ENCODE measurements around the gene CACNA1B.

DNA sequence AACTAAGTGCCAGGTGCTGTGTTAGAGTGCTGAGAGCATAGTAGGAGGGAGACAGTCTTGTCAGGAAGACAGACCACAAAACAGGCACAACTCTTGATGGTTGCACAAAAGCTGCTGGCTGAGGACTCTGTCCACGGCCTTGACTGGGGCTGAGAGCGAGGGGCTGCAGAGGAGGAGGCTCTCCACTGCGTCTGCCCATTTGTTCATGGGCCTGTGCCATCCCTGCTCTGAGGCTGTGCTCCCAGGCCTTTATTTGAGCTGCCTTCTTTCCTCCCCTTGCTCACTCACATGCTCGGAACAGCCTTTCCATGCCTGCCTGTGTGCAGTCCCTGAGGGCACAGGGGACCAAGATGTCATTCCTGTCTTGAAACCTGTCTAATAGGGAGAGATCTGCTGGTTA lies 147.8 kb downstream of the CACNA1B start:
- TF ChIP-seq, protein P1, sequence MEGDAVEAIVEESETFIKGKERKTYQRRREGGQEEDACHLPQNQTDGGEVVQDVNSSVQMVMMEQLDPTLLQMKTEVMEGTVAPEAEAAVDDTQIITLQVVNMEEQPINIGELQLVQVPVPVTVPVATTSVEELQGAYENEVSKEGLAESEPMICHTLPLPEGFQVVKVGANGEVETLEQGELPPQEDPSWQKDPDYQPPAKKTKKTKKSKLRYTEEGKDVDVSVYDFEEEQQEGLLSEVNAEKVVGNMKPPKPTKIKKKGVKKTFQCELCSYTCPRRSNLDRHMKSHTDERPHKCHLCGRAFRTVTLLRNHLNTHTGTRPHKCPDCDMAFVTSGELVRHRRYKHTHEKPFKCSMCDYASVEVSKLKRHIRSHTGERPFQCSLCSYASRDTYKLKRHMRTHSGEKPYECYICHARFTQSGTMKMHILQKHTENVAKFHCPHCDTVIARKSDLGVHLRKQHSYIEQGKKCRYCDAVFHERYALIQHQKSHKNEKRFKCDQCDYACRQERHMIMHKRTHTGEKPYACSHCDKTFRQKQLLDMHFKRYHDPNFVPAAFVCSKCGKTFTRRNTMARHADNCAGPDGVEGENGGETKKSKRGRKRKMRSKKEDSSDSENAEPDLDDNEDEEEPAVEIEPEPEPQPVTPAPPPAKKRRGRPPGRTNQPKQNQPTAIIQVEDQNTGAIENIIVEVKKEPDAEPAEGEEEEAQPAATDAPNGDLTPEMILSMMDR (IDR thresholded peaks at IDR 0.05) = no peak
- no peak for TF ChIP-seq FOXJ3 (CRISPR knock-in tag; IDR thresholded peaks at IDR 0.05)
- no peak for TF ChIP-seq TAF1 (IDR thresholded peaks at IDR 0.05; ENCODE audit: borderline replicate concordance, low read depth, low read length)
- TF ChIP-seq, protein P2, sequence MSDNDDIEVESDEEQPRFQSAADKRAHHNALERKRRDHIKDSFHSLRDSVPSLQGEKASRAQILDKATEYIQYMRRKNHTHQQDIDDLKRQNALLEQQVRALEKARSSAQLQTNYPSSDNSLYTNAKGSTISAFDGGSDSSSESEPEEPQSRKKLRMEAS (IDR thresholded peaks at IDR 0.05; ENCODE audit: low read depth) = no peak
- no peak for TF ChIP-seq POLR2AphosphoS5 (IDR thresholded peaks at IDR 0.05; ENCODE audit: low read depth, low read length)
- no peak for TF ChIP-seq YY1 (IDR thresholded peaks at IDR 0.05; ENCODE audit: low read depth)
- no peak for TF ChIP-seq JUND (IDR thresholded peaks at IDR 0.05)
- no peak for TF ChIP-seq SIN3A (IDR thresholded peaks at IDR 0.05; ENCODE audit: borderline replicate concordance, low read depth, low read length)
- no peak for TF ChIP-seq EP300 (IDR thresholded peaks at IDR 0.05; ENCODE audit: borderline replicate concordance in 1 of 2, low read depth in 1 of 2, low read length in 1 of 2)

Measured in SK-N-SH (cell line).